ENCODE data around the gene TTC27. TPM values are rescaled to one million over a fixed set of nuclear protein-coding genes. Genes with fewer than 3 reads are reported as not detected.

The TTC27 gene
- total RNA-seq, 6 experiments from 2014 or later: 20.0 to 24.7 (median 23.9) TPM

- H3K27me3 Mint-ChIP-seq (ENCODE audit: insufficient read depth): no peaks in the 10 kb centered on the region
- no peak overlapping the region for H3K4me3 Mint-ChIP-seq
- no peaks in the 10 kb centered on the region for H3K9me3 Mint-ChIP-seq
- TF ChIP-seq CTCF (IDR thresholded peaks at IDR 0.05): no peak
- peaks cover 11% of the 10 kb centered on the region for H3K4me1 Mint-ChIP-seq (ENCODE audit: low read depth)
- H3K27ac Mint-ChIP-seq: no peak overlapping the region
- no peak for DNase-seq
- H3K36me3 Mint-ChIP-seq (ENCODE audit: low read depth): no peaks in the 10 kb centered on the region
Measured at GRCh38 chr2:32770360-32770759, 142.5 kb downstream of the TTC27 start.

- no peak overlapping the region for H3K27ac Mint-ChIP-seq
- DNase-seq: peak; percentile 58
- H3K36me3 Mint-ChIP-seq (ENCODE audit: low read depth): no peaks in the 10 kb centered on the region
- H3K9me3 Mint-ChIP-seq: no peaks in the 10 kb centered on the region
- peak; percentile 91 for TF ChIP-seq CTCF (IDR thresholded peaks at IDR 0.05)
- H3K27me3 Mint-ChIP-seq (ENCODE audit: insufficient read depth): no peaks in the 10 kb centered on the region
- H3K4me3 Mint-ChIP-seq: no peak overlapping the region
- peaks cover 17% of the 10 kb centered on the region for H3K4me1 Mint-ChIP-seq (ENCODE audit: low read depth)
Measured at GRCh38 chr2:32772638-32773447, 145.0 kb downstream of the TTC27 start.

- Mint-ChIP-seq H3K4me3 (no peak overlapping the region), H3K9me3 (no peaks in the 10 kb centered on the region), H3K4me1 (ENCODE audit: low read depth) (peaks cover 17% of the 10 kb centered on the region), H3K27me3 (ENCODE audit: insufficient read depth) (no peaks in the 10 kb centered on the region), H3K36me3 (ENCODE audit: low read depth) (peaks cover 2% of the 10 kb centered on the region; the same call in 1 of the 2 replicates), H3K27ac (peak overlapping the region; percentile 25; the same call in 1 of the 2 replicates)
- DNase-seq: no peak
- TF ChIP-seq CTCF (IDR thresholded peaks at IDR 0.05): no peak
Measured at GRCh38 chr2:32773448-32773808, 145.6 kb downstream of the TTC27 start.

GRCh38 chr2:32775954-32776353, 148.1 kb downstream of the TTC27 start:
- peaks cover 2% of the 10 kb centered on the region; the same call in 1 of the 2 replicates for H3K9me3 Mint-ChIP-seq
- peaks cover 17% of the 10 kb centered on the region for H3K4me1 Mint-ChIP-seq (ENCODE audit: low read depth)
- H3K27ac Mint-ChIP-seq: no peak overlapping the region
- H3K4me3 Mint-ChIP-seq: no peak overlapping the region
- H3K27me3 Mint-ChIP-seq (ENCODE audit: insufficient read depth): no peaks in the 10 kb centered on the region
- no peak for DNase-seq
- peaks cover 11% of the 10 kb centered on the region for H3K36me3 Mint-ChIP-seq (ENCODE audit: low read depth)
- no peak for TF ChIP-seq CTCF (IDR thresholded peaks at IDR 0.05)

GRCh38 chr2:32777714-32778113, 149.9 kb downstream of the TTC27 start:
- H3K27me3 Mint-ChIP-seq (ENCODE audit: insufficient read depth): no peaks in the 10 kb centered on the region
- H3K4me1 Mint-ChIP-seq (ENCODE audit: low read depth): peaks cover 16% of the 10 kb centered on the region
- H3K4me3 Mint-ChIP-seq: no peak overlapping the region
- H3K36me3 Mint-ChIP-seq (ENCODE audit: low read depth): peaks cover 19% of the 10 kb centered on the region
- no peak for TF ChIP-seq CTCF (IDR thresholded peaks at IDR 0.05)
- peaks cover 6% of the 10 kb centered on the region; the same call in 1 of the 2 replicates for H3K9me3 Mint-ChIP-seq
- H3K27ac Mint-ChIP-seq: no peak overlapping the region
- no peak for DNase-seq
